GM19043 (cell line): Measurements from ENCODE around the gene DPY30.
"Not testable (repeated sequence)": the region's sequence is repeated elsewhere in the genome, so short reads cannot be mapped to it uniquely, and the experiment has no call there.

ENCODE experiments used
- ATAC-seq: cut with Tn5 transposase; IDR thresholded peaks from one replicate; pipeline ENCODE4 v1.9.1; 2021; ENCODE audit warnings: low read depth; ENCODE audit not compliant: unreplicated experiment

DPY30 gene

DNA sequence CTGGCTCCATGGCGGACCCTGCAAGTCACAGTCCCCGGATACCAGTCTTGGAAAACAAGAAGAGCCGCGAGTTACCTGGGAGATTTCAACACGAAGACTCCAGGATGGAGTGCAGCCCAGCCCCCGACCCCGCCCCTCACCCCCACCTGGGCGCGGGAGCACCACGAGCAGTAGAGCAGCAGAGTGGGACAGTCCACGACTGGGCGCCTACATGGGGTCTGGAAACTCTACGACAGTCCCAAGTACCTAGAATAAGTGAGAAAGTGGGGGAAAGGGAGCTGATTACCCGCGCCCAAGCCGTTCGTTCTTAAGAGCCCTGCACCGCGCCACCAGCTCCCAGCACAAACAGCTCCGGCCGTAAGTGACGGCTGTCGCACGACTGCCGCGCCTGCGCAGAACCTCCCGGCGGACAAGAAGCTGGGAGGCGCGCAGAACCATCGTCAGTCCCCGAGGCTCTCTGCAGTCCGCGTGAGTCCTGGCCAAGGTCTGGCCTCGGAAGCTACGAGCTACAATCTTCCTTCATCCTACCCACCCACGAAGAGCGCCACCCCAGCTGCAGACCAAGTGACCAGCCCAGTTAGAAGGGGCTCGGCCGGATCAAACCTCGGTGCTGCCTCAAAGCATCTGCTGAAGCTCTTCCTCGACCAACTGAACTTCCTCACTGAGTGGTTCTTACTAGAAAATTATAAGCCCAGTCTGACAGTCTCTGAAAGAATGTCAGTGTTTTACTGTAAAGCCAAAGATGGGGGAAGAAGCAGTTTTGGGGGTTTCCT is at the start of gene DPY30:
DPY30 (minus strand) TSS at position 359 of the 773 bp plus-strand sequence; CDS start at position 10, 349 bp downstream.
- ATAC-seq, result peak; percentile 89

DNA sequence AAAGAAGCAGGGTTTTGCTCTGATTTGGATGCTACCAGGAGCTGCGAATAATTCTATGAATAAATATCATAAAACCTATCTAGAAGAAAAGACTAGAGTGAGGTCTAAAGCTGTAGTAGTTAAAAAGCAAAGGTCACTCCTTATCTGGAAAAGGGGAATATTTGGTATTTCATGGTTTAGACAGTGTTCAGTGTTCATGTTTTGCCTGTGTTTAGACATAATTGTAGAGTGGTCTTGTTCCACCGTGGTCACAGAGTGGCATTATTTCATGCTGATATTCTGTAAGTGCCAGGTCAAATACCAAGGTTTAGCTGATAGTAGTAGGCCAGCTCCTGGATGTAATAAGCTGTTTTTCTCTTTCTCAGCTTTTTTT is 34.5 kb upstream of the DPY30 start:
- ATAC-seq, result no peak

DNA sequence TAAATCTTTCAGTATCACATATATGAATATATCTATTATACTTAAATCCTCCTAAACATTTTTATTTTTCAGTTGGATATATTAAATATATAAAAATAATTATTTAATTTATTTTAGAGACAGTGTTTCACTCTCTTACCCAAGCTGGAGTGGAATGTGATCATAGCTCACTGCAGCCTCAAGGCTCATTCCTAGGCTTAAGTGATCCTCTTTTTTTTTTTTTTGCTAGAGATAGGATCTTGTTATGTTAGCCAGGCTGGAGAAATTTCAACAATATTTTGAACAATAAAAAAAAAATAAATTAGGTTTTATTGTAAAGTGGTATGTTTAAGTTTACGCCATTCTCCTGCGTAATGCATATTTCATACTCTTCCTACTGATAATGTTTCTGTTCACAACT is 27.9 kb upstream of the DPY30 start:
- ATAC-seq, result no peak

DNA sequence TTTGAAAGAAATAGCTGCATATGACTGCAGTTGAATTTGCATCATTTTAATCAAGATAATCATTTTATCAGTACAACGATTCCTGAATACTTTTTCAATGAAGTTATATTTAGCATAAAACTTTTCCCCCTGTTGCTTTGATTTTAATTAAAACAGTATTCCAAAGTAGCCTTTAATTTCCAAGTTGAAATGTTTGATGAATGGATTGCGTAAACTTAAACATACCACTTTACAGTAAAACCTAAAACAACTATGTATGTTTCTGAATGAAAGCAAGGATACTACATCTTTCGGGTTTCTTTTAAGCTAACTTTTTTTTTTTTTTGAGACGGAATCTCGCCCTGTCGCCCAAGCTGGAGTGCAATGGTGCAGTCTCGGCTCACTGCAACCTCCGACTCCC is 25.1 kb upstream of the DPY30 start:
- no peak for ATAC-seq

DNA sequence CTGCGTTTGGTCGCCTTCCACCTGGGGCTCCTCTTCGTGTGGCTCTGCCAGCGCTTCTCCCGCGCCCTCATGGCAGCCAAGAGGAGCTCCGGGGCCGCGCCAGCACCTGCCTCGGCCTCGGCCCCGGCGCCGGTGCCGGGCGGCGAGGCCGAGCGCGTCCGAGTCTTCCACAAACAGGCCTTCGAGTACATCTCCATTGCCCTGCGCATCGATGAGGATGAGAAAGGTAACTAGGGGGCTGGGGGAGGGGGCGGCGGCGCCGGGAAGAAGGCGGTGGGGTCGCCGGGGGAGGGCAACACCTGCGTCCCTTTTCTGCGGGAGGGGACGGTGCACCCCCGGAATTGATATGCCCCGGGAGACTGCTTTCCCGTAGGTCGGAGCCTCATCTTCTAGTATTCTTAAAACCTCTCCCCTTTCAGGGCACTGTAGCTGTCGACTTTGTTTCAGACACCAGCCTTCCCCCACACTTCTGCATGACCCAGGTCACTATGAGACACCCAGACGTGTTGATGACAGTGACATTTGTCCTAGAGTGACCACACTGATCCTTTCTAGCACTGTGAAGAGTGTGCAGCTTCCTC is 24.5 kb upstream of the DPY30 start:
- ATAC-seq, result no peak

DNA sequence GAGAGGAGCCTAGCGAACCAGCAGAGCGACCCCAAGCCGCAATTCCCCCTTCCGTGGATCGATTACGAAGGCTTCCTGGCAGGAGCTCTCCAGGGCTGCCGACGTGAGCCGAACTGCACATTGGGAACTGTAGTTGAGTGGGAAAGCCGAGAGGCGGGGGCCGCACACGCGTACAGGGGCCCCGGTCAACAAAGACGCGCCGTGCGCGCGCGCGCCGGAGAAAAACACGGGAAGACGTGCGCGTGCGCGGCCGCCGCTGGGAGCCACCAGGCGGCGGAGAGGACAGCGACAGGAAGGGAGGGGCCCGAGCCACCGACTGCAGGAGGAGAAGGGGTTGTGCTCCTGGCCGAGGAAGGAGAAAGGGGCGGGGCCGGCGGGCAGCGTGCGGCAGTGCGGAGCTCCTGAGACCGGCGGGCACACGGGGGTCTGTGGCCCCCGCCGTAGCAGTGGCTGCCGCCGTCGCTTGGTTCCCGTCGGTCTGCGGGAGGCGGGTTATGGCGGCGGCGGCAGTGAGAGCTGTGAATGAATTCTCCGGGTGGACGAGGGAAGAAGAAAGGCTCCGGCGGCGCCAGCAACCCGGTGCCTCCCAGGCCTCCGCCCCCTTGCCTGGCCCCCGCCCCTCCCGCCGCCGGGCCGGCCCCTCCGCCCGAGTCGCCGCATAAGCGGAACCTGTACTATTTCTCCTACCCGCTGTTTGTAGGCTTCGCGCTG is 23.9 kb upstream of the DPY30 start, which contains the start of gene SPAST:
SPAST (plus strand) TSS at position 247 of the 711 bp plus-strand sequence; CDS start at position 523, 276 bp downstream.
- ATAC-seq, result peak; percentile 93

DNA sequence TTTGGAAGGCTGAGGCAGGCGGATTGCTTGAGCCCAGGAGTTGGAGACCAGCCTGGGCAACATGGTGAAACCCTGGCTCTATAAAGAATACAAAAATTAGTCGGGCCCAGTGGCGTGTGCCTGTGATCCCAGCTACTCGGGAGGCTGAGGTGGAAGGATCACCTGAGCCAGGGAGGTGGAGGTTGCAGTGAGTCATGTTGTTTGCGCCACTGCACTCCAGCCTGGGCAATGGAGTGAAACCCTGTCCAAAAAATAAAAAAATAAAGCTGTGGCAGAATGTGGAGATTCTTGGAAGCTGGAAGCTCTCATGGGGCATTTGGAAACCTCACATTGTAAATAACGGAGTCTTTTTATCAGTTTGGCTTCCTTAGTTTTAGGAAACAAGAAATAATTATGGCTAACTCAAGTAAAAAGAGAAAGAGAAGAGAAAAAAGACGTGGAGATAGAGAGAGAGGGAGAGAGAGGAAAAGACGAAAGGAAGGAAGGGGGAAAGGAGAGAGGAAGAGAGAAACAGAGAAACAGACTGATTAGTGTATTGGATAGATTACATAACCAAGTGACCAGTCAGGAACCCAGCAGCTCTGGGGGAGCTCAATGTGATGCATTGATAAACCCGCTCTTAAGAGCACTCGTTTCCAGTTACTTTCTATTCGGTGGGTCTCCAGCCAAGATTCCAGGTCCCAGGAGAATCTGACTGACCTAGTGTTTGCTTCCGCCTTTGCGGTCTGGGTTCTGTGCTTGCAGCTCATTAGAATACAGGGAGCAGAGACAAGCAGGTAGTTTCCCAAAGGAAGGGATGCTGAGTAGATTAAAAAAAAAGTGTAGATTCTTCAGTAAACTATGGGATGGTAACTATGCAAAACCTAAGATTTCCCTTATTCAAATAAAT is 22.6 kb upstream of the DPY30 start:
- no peak for ATAC-seq

DNA sequence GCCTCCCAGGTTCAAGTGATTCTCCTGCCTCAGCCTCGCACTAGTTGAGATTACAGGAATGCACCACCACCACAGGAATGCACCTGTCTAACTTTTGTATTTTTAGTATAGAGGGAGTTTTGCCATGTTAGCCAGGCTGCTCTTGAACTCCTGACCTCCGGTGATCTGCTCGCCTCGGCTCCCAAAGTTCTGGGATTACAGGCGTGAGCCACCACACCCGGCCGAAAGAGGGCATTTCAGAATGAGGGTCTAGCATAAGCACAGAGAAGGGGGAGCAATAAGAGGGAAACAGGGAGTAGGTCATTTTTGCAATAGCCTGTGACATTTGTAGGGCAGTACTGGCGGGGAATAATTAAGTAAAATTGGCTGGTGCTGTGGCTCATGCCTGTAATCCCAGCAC is 21.8 kb upstream of the DPY30 start:
- ATAC-seq, result no peak

DNA sequence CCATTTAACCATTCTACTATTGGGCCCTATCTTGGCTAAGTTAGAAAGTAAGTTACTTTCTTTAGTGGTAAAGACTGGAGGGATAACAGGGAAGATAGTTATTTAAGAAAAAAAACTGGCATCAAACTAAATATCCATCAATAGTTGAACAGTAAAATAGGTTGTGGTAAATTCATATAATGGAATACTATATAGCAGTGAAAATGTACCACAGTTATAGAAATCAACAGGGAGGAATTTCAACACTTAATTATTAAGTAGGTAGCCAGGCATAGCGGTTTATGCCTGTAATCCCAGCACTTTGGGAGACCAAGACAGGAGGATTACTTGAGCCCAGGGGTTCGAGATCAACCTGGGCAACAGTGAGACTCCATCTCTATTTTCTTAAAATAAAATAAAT is 20.7 kb upstream of the DPY30 start:
- no peak for ATAC-seq

DNA sequence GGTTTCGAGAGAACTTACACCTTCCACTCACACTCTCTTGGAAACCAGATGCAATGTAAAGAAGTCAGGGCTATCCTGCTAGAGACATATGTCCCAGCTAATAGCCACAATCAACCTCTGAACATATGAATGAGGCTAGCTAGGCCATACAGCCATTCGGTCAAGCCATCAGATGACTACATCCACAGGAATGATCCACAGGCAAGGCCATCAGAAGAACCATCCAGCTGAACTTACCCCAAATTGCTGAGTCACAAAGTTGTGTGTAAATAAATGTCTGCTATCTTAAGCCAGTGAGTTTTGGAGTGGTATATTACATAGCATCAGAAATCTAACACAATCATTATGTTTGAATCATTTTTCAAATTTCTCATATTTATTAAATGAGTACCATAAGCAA is 18.5 kb upstream of the DPY30 start:
- no peak for ATAC-seq

DNA sequence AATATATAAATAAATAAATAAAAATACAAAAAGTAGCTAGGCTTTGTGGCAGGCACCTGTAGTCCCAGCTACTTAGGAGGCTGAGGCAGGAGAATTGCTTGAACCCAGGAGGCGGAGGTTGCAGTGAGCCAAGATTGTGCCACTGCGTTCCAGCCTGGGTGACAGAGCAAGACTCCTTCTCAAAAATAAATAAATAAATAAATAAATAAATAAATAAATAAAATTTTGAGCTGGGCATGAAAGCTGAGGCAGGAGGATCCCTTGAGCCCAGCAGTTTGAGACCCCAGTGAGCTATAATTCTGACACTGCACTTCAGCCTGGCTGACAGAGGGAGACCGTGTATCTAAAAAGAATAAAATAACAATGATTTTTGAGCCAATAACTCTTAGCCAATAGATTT is 15.0 kb upstream of the DPY30 start:
- not testable (repeated sequence) for ATAC-seq

DNA sequence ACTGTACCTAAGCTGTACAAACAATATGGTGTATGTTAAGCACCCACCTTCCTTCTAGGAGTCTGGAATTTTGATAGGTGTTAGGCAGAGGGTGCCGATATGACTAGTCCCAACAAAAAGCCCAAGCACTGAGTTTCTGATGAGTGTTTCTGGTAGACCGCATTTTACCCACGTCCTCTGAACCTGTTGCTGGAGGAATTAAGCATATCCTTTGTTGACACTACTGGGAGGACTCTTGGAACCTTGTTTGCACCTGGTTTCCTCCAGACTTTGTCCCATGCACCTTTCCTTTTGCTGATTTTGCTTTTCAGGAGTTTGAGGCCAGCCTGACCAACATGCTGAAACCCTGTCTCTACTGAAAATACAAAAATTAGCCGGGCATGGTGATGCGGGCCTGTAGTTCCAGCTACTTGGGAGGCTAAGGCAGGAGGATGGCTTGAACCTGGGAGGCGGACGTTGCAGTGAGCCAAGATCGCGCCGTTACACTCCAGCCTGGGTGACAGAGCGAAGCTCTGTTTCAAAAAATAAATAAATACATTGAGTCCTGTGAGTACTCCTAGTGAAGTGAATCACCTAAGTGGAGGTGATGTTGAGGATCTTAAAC is 12.3 kb upstream of the DPY30 start:
- ATAC-seq, result no peak

DNA sequence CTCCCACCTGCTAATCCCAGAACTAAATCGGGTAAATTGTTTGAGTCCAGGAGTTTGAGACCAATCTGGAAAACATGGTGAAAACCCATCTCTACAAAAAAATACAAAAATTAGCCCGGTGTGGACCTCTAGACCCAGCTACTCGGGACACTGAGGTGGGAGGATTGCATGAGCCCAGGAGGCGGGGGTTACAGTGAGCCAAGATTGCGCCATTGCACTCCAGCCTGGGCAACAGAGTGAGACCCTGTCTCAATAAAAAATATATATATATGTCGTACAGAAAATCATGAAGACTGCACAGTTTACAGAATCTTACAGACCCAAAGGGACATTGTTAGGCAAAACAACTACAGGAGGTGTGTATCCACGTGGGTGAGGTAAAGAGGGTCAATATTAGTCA is 4.0 kb upstream of the DPY30 start:
- no peak for ATAC-seq

DNA sequence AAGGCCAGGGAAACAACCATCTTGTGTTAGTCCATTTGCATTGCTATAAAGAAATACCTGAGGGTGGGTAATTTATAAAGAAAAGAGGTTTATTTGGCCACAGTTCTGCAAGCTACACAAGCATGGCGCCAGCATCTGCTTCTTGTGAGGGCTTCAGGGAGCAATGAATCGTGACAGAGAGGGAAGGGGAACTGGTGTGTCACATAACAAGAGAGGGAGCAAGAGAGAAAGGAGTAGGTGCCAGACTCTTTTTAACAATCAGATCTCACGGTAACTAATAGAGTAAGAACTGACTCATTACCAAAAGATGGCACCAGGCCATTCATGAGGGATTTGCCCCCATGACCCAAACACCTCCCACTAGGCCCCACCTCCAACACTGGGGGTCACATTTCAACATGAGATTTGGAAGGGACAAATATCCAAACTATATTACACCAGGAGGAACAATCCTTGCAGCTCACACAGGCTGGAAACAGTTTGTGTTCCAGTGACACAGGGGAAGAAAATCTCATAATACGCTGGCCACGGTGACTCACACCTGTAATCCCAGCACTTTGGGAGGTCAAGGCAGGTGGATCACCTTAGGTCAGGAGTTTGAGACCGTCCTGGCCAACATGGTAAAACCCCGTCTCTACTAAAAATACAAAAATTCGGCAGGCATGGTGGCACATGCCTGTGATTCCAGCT is 5.3 kb downstream of the DPY30 start:
- not testable (repeated sequence) for ATAC-seq

DNA sequence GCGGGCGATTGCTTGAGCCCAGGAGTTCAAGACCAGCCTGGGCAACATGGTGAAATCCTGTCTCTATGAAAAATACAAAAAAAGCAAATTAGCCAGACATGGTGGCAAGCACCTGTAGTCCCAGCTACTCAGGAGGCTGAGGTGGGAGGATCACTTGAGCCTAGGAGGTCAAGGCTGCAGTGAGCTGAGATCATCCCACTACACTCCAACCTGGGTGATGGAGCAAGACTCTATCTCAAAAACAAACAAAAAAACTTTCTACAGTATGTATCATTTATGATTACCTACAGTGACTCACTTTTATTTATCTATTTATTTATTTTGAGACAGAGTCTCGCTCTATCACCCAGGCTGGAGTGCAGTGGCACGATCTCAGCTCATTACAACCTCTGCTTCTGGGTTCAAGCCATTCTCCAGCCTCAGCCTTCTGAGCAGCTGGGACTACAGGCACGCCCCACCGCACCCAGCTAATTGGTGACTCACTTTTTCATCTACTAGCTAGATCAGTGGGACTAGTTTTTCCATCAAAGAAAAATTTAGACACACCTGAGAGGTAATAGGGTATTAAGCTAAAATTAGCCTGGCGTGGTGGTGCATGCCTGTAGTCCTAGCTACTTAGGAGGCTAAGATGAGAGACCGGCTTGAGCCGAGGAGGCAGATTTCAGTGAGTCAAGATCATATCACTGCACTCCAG is 20.7 kb downstream of the DPY30 start:
- not testable (repeated sequence) for ATAC-seq

DNA sequence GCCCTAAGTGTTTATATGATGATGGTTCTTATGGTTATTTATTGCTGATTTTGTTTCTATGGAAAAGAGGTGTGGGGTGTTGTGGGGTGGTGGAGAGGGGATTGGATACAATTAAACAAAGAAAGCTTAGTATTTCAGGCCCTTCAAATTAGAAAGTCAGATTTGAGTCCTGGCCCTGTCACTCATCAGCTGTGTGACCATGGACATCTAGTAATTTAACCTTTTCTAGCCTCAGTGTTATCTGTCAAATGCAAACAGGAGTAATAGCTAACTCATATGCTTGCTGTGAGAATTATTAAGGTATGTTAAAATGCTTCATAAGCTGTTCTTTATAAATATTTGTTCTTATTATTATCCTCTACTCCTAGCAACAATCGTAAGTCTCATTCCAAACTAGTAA is 26.7 kb downstream of the DPY30 start:
- no peak for ATAC-seq

DNA sequence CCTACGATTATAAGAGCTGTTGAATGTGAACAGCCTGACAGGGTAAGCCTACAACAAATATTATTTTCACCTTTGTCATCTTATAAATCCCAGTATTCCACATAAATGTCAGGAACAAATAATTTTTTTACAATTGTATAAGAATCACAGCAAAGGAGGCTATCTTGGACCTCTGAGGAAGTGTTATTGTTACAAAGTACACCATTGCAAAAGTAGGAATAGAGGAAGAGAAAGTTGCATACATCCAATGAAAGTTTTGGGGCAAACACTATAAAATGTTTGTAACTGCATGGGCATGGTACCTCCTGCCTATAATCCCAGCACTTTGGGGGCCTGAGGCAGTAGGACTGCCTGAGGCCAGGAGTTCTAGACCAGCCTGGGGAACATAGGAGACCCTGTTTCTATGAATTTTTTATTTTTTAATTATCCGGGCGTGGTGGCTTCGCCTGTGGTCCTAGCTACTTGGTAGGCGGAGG is 28.1 kb downstream of the DPY30 start:
- no peak for ATAC-seq

DNA sequence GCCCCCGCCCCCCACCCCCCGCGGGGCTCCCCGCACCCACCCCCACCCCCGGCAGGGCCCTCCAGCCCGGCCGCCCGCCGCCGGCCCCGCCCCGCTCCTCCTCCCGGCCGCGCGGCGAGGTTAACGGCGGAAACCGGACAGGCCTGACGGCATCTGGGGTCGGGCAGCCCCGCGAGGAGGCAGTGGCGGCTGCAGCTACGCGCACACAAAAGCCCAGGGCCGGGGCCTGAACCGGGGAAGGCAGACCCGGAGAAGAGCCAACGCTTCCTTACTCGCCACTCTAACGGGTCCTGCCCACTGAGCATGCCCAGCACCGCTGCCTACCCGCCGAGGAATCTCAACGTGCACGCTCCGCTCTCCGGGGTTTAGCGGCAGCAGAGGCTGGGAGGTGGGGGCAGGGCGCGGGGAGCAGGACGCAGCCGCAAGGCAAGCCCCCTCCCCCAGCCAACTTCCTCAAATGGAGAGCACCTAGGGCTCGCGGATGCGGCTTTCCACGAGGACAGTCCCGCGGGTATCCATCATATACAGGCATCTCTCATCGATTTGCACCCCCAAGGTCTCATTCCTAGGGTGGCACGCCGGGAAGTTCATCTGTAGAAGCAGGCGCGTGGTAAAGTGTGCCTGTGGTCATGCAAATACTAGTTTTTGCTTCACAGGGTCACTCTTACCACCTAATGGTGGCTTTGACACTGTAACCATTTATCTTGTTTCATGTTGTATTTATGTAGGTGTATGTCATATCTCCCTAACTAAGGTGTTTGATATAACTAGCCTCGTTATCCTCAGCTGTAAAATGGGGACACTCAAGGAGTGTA is 28.7 kb downstream of the DPY30 start, which contains the start of gene MEMO1:
MEMO1 (minus strand) TSS at position 339 of the 815 bp plus-strand sequence. CDS start 761 bp downstream, outside the sequence.
- peak; percentile 55 for ATAC-seq
